ENCODE data around the gene HS3ST3B1. TPM values are rescaled to one million over a fixed set of nuclear protein-coding genes. Genes with fewer than 3 reads are reported as not detected.

The HS3ST3B1 gene
- total RNA-seq, 1 experiment from 2014 or later = 0.59 TPM

GRCh38 chr17:14281530-14281929 is 19.4 kb upstream of the HS3ST3B1 start:
- DNase-seq (ENCODE audit: low read depth, low spot score) = no peak
- POLR2A ChIA-PET = no interaction called here
- Histone ChIP-seq H3K27me3 (ENCODE audit: control insufficient read depth, insufficient read depth, low read length) (no peaks in the 10 kb centered on the region), H3K9me3 (ENCODE audit: control insufficient read depth, insufficient read depth, low read depth, low read length) (no peaks in the 10 kb centered on the region), H3K4me3 (ENCODE audit: low read depth in 2 of 2, low read length in 2 of 2) (no peak overlapping the region), H3K36me3 (ENCODE audit: control insufficient read depth, insufficient read depth, low read length) (no peaks in the 10 kb centered on the region), H3K4me1 (ENCODE audit: control insufficient read depth, insufficient read depth, low read length) (no peaks in the 10 kb centered on the region), H3K27ac (ENCODE audit: low read length) (no peak overlapping the region)
- no TSS peak for BruUV-seq (replicated peaks)
- in situ Hi-C loops (cut with HindIII; ENCODE audit: low pct_unique_long_range_greater_than_20kb, low sequenced_read_pairs) = no loop called here
- no peak for ATAC-seq
- CTCF ChIA-PET = no interaction called here
- TF ChIP-seq CTCF (IDR thresholded peaks at IDR 0.05) = no peak
- no peak for TF ChIP-seq REST (IDR thresholded peaks at IDR 0.05; ENCODE audit: insufficient read depth in 1 of 2, low read depth in 2 of 2, low read length in 1 of 2)
- TF ChIP-seq TCF7L2 (IDR thresholded peaks at IDR 0.05; ENCODE audit: low read depth, low read length) = no peak
- TF ChIP-seq SIN3A (IDR thresholded peaks at IDR 0.05; ENCODE audit: borderline replicate concordance, insufficient read depth, low read depth, low read length) = no peak
- TF ChIP-seq POLR2AphosphoS5 (IDR thresholded peaks at IDR 0.05; ENCODE audit: low read depth, low read length) = no peak
- intact Hi-C loops (cut with micrococcal nuclease; ENCODE audit: unreplicated experiment) = no loop called here

GRCh38 chr17:14282726-14283125 is 18.2 kb upstream of the HS3ST3B1 start:
- no peaks in the 10 kb centered on the region for H3K27me3 ChIP-seq (ENCODE audit: control insufficient read depth, insufficient read depth, low read length)
- DNase-seq (ENCODE audit: low read depth, low spot score) (no peak), ATAC-seq (no peak)
- H3K36me3 ChIP-seq (ENCODE audit: control insufficient read depth, insufficient read depth, low read length) = no peaks in the 10 kb centered on the region
- no peak overlapping the region for H3K27ac ChIP-seq (ENCODE audit: low read length)
- H3K9me3 ChIP-seq (ENCODE audit: control insufficient read depth, insufficient read depth, low read depth, low read length) = no peaks in the 10 kb centered on the region
- POLR2A ChIA-PET = no interaction called here
- CTCF ChIA-PET = no interaction called here
- no peak overlapping the region for H3K4me3 ChIP-seq (ENCODE audit: low read depth in 2 of 2, low read length in 2 of 2)
- BruUV-seq (replicated peaks) = no TSS peak
- no peaks in the 10 kb centered on the region for H3K4me1 ChIP-seq (ENCODE audit: control insufficient read depth, insufficient read depth, low read length)
- in situ Hi-C loops (cut with HindIII; ENCODE audit: low pct_unique_long_range_greater_than_20kb, low sequenced_read_pairs) = no loop called here
- TF ChIP-seq TCF7L2 (IDR thresholded peaks at IDR 0.05; ENCODE audit: low read depth, low read length) = no peak
- TF ChIP-seq POLR2AphosphoS5 (IDR thresholded peaks at IDR 0.05; ENCODE audit: low read depth, low read length) = no peak
- no peak for TF ChIP-seq REST (IDR thresholded peaks at IDR 0.05; ENCODE audit: insufficient read depth in 1 of 2, low read depth in 2 of 2, low read length in 1 of 2)
- TF ChIP-seq SIN3A (IDR thresholded peaks at IDR 0.05; ENCODE audit: borderline replicate concordance, insufficient read depth, low read depth, low read length) = no peak
- no peak for TF ChIP-seq CTCF (IDR thresholded peaks at IDR 0.05)
- intact Hi-C loops (cut with micrococcal nuclease; ENCODE audit: unreplicated experiment) = no loop called here

Measured in Panc1 (cell line).